Measurements from ENCODE around the gene ATF7. TPM values are rescaled to one million over a fixed set of nuclear protein-coding genes. Genes with fewer than 3 reads are reported as not detected.
"Not testable (repeated sequence)": the region's sequence is repeated elsewhere in the genome, so short reads cannot be mapped to it uniquely, and the experiment has no call there.

Gene ATF7
- total RNA-seq, 1 donor from 2014 or later = 23.7 TPM

DNA sequence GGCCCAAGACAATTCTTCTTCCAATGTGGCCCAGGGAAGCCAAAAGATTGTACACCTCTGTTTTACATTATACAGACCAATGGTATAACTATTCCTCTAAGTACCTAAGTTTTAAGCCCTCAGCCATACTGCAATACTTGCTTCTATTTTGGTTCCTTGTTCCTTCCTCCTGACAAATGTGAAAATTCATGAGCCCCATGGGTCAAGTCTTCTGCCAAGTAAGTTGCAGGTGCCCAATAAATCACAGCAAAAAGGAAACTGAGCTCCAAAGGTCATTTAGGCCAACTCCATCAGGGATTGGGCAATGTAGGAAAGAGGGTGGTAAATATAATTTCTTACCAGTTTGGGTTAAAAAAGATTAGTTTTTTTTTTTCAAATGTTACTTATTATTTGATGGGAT lies 61.2 kb downstream of the ATF7 start:
- DNase-seq = no peak

GRCh38 chr12:53564278-53564677 lies 61.9 kb downstream of the ATF7 start:
- DNase-seq = no peak

DNA sequence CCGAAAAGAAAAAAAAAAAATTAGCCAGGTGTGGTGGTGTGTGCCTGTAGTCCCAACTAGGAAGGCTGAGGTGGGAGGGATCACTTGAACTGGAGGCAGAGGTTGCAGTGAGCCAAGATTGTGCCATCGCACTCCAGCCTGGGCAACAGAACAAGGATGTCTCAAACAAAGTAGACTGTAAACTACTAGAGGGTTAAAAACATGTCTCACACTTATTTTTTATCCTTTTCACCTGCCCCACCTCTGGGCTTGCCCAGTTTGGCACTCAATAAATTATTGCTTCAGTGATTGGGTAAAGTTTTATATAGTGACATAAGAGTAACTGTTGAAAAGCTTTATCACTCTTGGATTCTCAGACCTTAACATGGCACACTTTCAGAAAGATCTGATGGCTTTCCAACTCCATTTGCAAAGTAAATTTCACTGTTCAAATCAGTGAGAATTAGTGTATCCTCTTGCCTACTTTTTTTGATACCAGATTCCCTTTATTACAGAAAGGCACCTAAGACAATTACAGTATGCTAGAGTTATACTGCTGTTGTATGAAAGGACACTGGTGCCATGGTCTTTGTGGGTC lies 62.6 kb downstream of the ATF7 start:
- DNase-seq = no peak

DNA sequence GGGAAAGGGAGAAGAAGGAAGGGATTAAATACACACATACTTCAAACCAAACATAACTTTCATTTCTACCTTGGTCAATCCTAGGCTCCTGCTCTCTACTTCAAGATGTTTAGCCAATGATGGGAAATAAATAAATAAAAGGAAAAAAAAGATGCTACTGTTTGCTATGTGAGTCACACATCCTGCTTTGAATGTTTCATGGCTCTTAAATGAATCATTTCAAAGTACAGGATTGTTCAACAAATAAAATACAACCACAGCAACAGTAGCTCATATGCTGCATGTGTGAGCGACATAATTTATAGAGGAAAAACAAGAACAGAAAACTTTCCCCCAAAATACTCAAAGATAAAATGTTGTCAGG lies 64.6 kb downstream of the ATF7 start:
- no peak for DNase-seq

- no peak for DNase-seq
Measured at GRCh38 chr12:53560912-53561589, 65.1 kb downstream of the ATF7 start.

DNA sequence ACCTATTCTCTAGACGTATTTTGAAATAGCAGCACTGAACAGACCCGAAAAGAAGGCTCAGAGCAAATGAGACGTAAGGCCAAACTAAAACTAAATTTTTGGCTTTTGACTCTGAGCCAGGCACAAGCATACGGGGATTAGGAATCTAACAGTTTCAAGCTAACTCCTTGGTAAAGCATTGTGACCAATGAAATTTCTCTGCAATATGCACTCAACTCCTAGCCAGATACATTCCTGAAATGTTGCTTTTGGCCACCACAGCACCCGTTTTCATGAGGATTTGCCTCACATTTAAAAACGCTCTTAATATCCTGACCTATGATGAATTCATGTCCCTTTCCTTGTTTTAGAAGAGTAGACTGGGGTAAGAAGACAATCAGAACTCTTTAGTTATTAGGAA lies 65.8 kb downstream of the ATF7 start:
- DNase-seq = no peak

DNA sequence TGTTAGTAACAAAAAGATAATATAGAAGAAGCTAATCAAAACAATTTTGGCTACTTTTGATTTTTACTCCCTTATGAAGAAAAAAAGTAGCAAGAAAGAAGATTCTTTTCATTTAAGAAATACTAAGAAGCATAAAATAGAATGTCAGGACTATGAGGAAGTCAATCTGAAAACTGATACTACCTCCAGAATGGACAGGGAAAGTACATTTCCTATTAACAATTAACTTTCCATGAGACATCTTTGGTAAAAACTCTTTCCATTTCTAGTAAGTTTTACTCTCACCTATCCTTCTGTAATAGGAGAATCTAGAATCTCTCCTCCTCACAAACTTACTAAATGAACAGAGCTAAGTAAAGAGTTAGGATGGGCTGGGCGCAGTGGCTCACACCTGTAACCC lies 67.6 kb downstream of the ATF7 start:
- no peak for DNase-seq

DNA sequence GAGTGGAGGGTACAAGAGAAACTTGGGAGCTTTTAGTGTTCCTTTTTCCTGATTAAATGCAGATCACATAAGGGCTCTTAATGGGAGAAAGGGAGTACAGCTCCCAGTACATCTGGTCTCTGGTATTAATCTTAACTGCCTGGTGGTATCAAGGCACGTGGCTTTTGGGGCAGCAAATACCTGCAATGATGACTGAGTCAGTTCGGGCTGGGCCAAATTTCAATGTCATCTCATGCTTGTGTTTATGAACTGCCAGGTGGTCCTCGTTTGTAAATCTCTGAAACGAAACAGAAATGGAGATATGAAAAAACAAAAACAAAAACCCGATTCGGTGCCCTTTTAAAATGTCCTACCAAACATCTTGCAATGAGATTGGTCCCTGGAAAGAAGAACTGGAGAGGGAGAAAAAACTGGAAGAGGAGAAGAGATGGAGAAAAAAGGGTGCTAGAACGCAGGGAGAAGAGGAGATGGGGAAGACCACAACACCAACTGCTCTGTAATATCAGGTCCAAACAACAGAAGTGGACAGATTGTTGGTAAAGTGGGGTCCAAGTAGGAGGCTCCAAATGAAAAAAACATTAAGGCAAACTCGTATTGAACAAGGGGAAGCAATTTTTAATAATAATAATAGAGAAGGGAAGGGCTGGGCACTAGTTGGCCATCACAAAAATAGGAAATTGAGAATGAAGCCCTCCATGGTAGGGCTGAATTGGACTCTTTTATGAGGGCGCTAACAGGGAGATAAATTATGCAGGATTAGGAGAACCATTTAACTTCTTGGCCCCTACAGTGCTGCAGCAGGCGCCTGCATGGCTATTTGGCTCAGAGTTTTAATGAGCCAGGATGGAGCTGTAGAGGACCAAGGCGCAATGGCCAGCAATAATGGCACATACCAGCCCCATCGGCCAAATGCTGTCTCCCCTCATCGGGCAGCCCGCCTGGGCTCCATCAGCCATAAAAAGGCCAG lies 73.5 kb downstream of the ATF7 start:
- DNase-seq = no peak

GRCh38 chr12:53551889-53552291 lies 74.3 kb downstream of the ATF7 start:
- no peak for DNase-seq

DNA sequence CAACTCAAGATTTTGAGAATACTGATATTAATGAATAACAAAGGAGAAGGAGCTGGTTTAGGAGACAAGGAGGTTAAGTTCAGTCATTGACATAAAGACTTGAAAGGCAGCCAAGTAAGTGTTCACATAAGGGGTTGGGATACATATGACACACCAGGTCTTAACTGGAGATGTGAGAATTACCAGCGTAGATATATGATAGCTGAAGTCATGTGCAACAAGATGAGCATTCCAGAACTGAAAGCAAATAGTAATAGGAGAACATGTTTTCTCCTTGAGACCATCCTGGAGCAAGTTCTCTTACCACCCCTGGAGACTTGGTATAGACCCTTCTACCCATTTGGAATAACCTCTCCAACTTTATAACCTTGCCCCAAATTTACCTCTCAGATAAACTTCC lies 75.6 kb downstream of the ATF7 start:
- DNase-seq = no peak

GRCh38 chr12:53550131-53550530 lies 76.1 kb downstream of the ATF7 start:
- not testable (repeated sequence) for DNase-seq

- not testable (repeated sequence) for DNase-seq
Measured at GRCh38 chr12:53548354-53548753, 77.8 kb downstream of the ATF7 start.

- peak; percentile 44 for DNase-seq
Measured at GRCh38 chr12:53543539-53543938, 82.6 kb downstream of the ATF7 start.

DNA sequence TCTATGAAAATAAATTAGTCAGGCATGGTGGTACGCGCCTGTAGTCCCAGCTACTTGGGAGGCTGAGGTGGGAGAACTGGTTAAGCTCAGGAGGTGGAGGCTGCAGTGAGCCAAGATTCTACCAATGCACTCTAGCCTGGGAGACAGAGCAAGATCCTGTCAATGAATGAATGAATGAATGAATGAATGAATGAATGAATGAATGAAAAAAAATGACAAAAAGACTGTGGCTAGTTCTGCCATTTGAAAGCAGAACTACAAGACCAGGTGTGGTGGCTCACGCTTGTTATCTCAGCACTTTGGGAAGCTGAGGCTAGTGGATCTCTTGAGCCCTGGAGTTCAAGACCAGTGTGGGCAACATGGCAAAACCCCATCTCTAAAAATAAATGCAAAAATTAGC lies 86.7 kb downstream of the ATF7 start:
- DNase-seq = no peak

GRCh38 chr12:53538209-53538689 lies 87.9 kb downstream of the ATF7 start:
- no peak for DNase-seq

GRCh38 chr12:53536962-53537361 lies 89.2 kb downstream of the ATF7 start:
- no peak for DNase-seq

- DNase-seq = no peak
Measured at GRCh38 chr12:53533471-53533870, 92.7 kb downstream of the ATF7 start.

DNA sequence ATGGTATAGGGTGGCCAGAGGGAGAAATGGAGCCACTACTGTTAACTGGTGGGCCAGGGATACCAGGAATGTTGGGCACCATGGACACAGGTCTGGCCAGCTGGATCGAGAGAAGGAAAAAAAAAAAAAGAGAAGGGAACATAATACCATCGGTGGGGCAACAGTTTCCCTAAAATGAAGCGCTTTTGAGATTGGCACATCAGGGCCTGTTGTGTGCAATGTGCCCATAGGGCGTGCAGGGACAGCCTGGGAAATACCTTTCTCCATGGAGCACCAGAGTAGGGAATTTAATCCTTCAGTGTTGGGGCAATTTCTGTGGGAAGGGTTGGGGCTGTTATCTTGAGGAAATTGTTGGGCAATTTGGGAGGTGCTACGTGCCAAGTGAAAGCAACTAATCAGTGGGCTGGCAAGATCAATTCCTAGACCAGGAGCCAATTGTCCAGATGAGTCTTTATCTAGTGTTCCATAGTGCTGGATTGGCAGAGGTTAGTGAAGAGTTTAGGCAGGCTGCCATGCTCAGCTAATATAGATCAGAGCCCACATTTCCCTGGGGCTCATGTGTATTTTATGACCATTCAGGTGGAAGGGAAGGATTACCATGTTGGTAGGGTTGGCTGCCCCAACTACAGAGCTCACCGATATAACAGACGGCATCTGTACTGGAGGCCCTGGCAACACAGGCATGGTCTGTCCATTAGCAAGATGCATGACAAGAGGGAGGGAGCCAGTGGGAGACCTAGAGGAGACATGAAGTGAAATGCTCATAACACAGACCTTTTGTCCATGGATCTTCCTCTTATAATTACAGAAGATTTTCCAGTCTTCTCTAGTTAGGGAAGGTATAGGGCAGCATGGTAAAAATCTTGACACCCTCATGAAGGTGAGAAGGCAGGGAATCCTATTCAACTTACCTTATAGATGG lies 93.4 kb downstream of the ATF7 start:
- no peak for DNase-seq

GRCh38 chr12:53532021-53532420 lies 94.2 kb downstream of the ATF7 start:
- no peak for DNase-seq

DNA sequence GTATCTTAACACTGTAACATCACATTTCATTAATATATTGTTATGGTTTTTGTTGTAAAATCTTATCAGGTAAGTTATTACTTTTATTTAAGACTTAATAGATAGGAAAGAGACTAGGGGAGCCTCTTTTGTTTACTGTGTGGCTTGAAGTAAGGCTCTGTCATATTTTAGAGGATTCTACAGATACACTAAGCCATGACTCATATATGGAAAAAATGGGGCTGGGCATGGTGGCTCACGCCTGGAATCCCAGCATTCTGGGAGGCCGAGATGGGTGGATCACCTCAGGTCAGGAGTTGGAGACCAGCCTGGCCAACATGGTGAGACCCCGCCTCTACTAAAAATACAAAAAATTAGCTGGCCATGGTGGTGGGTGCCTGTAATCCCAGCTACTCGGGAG lies 95.3 kb downstream of the ATF7 start:
- DNase-seq = no peak

DNA sequence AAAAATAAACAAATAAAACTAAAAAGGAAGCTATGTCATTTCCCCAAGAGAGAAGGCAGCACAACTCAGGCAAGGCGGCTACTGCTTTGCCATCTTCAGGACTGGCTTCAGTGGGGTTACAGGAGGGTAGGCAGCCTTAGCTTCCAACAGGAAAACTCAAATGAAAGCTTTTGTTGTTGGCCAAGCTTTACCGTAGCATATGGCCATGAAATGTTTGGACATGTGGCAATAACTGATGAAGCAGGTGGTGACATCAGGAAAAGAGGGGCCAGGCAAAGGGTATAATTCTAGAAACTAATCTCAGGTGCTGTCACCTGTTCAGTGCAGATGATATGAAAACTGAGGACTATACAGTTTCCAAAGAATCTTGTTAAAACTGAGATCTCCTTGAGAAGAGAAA lies 96.1 kb downstream of the ATF7 start:
- DNase-seq = no peak

GRCh38 chr12:53524476-53524875 lies 101.7 kb downstream of the ATF7 start:
- DNase-seq = no peak
